ENCODE measurements around the gene PTGIR. TPM values are rescaled to one million over a fixed set of nuclear protein-coding genes. Genes with fewer than 3 reads are reported as not detected.

Gene PTGIR
- total and polyA plus RNA-seq, 2 experiments from 2014 or later, result 3.2 to 4.8 TPM

GRCh38 chr19:46603752-46604231, 21.1 kb downstream of the PTGIR start:
- no peaks in the 10 kb centered on the region for H3K36me3 ChIP-seq (replicated peaks; ENCODE audit: insufficient read depth, low read depth)
- peaks cover 48% of the 10 kb centered on the region for H4K20me1 ChIP-seq (ENCODE audit: insufficient read depth, poor library complexity, severe bottlenecking)

GRCh38 chr19:46603195-46603637, 21.7 kb downstream of the PTGIR start:
- H3K9me3 ChIP-seq (ENCODE audit: low read depth), result no peaks in the 10 kb centered on the region
- H4K20me1 ChIP-seq (ENCODE audit: insufficient read depth, poor library complexity, severe bottlenecking), result peaks cover 48% of the 10 kb centered on the region
- peak overlapping the region; percentile 100 for H3K4me3 ChIP-seq
- H2AFZ ChIP-seq, result no peak overlapping the region
- no peaks in the 10 kb centered on the region for H3K36me3 ChIP-seq (replicated peaks; ENCODE audit: insufficient read depth, low read depth)
- peak overlapping the region; percentile 87 for H3K4me2 ChIP-seq
- peak; percentile 83 for DNase-seq (ENCODE audit: low spot score)
- no peaks in the 10 kb centered on the region for H3K27me3 ChIP-seq
- H3K9me2 ChIP-seq (replicated peaks; ENCODE audit: insufficient read depth), result no peaks in the 10 kb centered on the region
- 33% methylated on average over 2 of the region's 2 CpGs for WGBS (ENCODE audit: low lambda C conversion rate, missing lambda C conversion rate)
- no peak for TF ChIP-seq CTCF (IDR thresholded peaks at IDR 0.05; ENCODE audit: poor library complexity)
- TF ChIP-seq EZH2phosphoT487 (IDR thresholded peaks at IDR 0.05; ENCODE audit: low read depth, severe bottlenecking, unreplicated experiment), result no peak
- no peak for TF ChIP-seq EZH2 (IDR thresholded peaks at IDR 0.05; ENCODE audit: borderline replicate concordance)
- H3K4me1 ChIP-seq (ENCODE audit: insufficient read depth), result peaks cover 16% of the 10 kb centered on the region
- H3K79me2 ChIP-seq, result peaks cover 61% of the 10 kb centered on the region
- peak overlapping the region; percentile 97 for H3K27ac ChIP-seq

More at GRCh38 chr19:46603752-46604231, 21.1 kb downstream of the PTGIR start:
- Histone ChIP-seq H3K4me2 (peak overlapping the region; percentile 87), H3K27ac (peak overlapping the region; percentile 97), H3K9me2 (replicated peaks; ENCODE audit: insufficient read depth) (no peaks in the 10 kb centered on the region), H3K9me3 (ENCODE audit: low read depth) (no peaks in the 10 kb centered on the region), H3K79me2 (peaks cover 61% of the 10 kb centered on the region), H2AFZ (no peak overlapping the region), H3K4me3 (no peak overlapping the region), H3K27me3 (no peaks in the 10 kb centered on the region), H3K4me1 (ENCODE audit: insufficient read depth) (peaks cover 16% of the 10 kb centered on the region)
- 61% methylated on average over 9 of the region's 9 CpGs for WGBS (ENCODE audit: low lambda C conversion rate, missing lambda C conversion rate)
- DNase-seq (ENCODE audit: low spot score), result peak; percentile 15
- TF ChIP-seq EZH2 (IDR thresholded peaks at IDR 0.05; ENCODE audit: borderline replicate concordance) (no peak), EZH2phosphoT487 (IDR thresholded peaks at IDR 0.05; ENCODE audit: low read depth, severe bottlenecking, unreplicated experiment) (no peak), CTCF (IDR thresholded peaks at IDR 0.05; ENCODE audit: poor library complexity) (no peak)

- no peaks in the 10 kb centered on the region for H3K27me3 ChIP-seq
- DNase-seq (ENCODE audit: low spot score), result peak; percentile 25
- peak overlapping the region; percentile 87 for H3K4me2 ChIP-seq
- peaks cover 45% of the 10 kb centered on the region for H4K20me1 ChIP-seq (ENCODE audit: insufficient read depth, poor library complexity, severe bottlenecking)
- WGBS (ENCODE audit: low lambda C conversion rate, missing lambda C conversion rate), result 21% methylated on average over 23 of the region's 23 CpGs
- H3K4me1 ChIP-seq (ENCODE audit: insufficient read depth), result peaks cover 16% of the 10 kb centered on the region
- H2AFZ ChIP-seq, result no peak overlapping the region
- no peaks in the 10 kb centered on the region for H3K9me3 ChIP-seq (ENCODE audit: low read depth)
- H3K27ac ChIP-seq, result peak overlapping the region; percentile 97
- H3K36me3 ChIP-seq (replicated peaks; ENCODE audit: insufficient read depth, low read depth), result no peaks in the 10 kb centered on the region
- H3K9me2 ChIP-seq (replicated peaks; ENCODE audit: insufficient read depth), result no peaks in the 10 kb centered on the region
- no peak for TF ChIP-seq EZH2phosphoT487 (IDR thresholded peaks at IDR 0.05; ENCODE audit: low read depth, severe bottlenecking, unreplicated experiment)
- TF ChIP-seq EZH2 (IDR thresholded peaks at IDR 0.05; ENCODE audit: borderline replicate concordance), result no peak
- no peak for TF ChIP-seq CTCF (IDR thresholded peaks at IDR 0.05; ENCODE audit: poor library complexity)
- H3K79me2 ChIP-seq, result peaks cover 61% of the 10 kb centered on the region
- H3K4me3 ChIP-seq, result peak overlapping the region; percentile 100
Observed at GRCh38 chr19:46602392-46603194, 22.3 kb downstream of the PTGIR start.
